ENCODE data around the gene RPS16. TPM values are rescaled to one million over a fixed set of nuclear protein-coding genes. Genes with fewer than 3 reads are reported as not detected.
"Not testable (repeated sequence)": the region's sequence is repeated elsewhere in the genome, so short reads cannot be mapped to it uniquely, and the experiment has no call there.

RPS16 gene
- total and polyA plus RNA-seq, 7 donors, result 1,186 to 3,255 (median 1,958) TPM

GRCh38 chr19:39463403-39463802, 27.7 kb upstream of the RPS16 start:
- DNase-seq, result no peak
- Histone ChIP-seq H3K4me1 (no peaks in the 10 kb centered on the region), H3K36me3 (ENCODE audit: insufficient read depth in 1 of 2, low read depth in 1 of 2) (peaks cover 22 to 97% of the 10 kb centered on the region in 2 donors), H3K4me3 (no peak overlapping the region), H3K27ac (no peak overlapping the region), H3K9me3 (no peaks in the 10 kb centered on the region), H3K27me3 (ENCODE audit: insufficient read depth in 3 of 3, low read length in 2 of 3) (no peaks in the 10 kb centered on the region)
- 71 to 96% (median 88%) methylated on average over 3 of the region's 3 CpGs for WGBS, 3 donors
- intact Hi-C loops (cut with DNase I), result no loop called here
- TF ChIP-seq CTCF (IDR thresholded peaks at IDR 0.05), result no peak
- ATAC-seq, result no peak

- ATAC-seq; H3K4me3 ChIP-seq; intact Hi-C loops (cut with DNase I); H3K9me3 ChIP-seq; H3K27me3 ChIP-seq (ENCODE audit: insufficient read depth in 3 of 3, low read length in 2 of 3); H3K27ac ChIP-seq; DNase-seq: not testable (repeated sequence)
- peaks cover 0 to 48% of the 10 kb centered on the region in 2 donors for H3K36me3 ChIP-seq (ENCODE audit: insufficient read depth in 1 of 2, low read depth in 1 of 2)
- H3K4me1 ChIP-seq, result peaks cover 24% of the 10 kb centered on the region
- WGBS, 3 donors, result 91 to 95% (median 93%) methylated on average over 8 of the region's 8 CpGs
Measured at GRCh38 chr19:39451257-39451656, 15.5 kb upstream of the RPS16 start.

GRCh38 chr19:39449116-39449797, 13.5 kb upstream of the RPS16 start:
- Histone ChIP-seq H3K36me3 (ENCODE audit: insufficient read depth in 1 of 2, low read depth in 1 of 2) (peaks cover 0 to 38% of the 10 kb centered on the region in 2 donors), H3K27me3 (ENCODE audit: insufficient read depth in 3 of 3, low read length in 2 of 3) (no peaks in the 10 kb centered on the region)
- intact Hi-C loops (cut with DNase I), result loop anchor here (10.0 kb wide), 1 partner anchor 86 kb away; the partner anchor contains the start of gene EID2B (in 2 of the 2)

GRCh38 chr19:39448271-39448670, 12.5 kb upstream of the RPS16 start:
- WGBS, 3 donors, result 67 to 82% (median 79%) methylated on average over 3 of the region's 3 CpGs
- Histone ChIP-seq H3K27me3 (ENCODE audit: insufficient read depth in 3 of 3, low read length in 2 of 3) (no peaks in the 10 kb centered on the region), H3K27ac (peak overlapping the region; percentile 3), H3K36me3 (ENCODE audit: insufficient read depth in 1 of 2, low read depth in 1 of 2) (peaks cover 0 to 29% of the 10 kb centered on the region in 2 donors), H3K9me3 (no peaks in the 10 kb centered on the region), H3K4me3 (no peak overlapping the region), H3K4me1 (peaks cover 32% of the 10 kb centered on the region)
- intact Hi-C loops (cut with DNase I), result loop anchor here (10.0 kb wide), 1 partner anchor 87 kb away; the partner anchor contains the start of gene EID2B (in 2 of the 2)
- DNase-seq, result no peak
- no peak for ATAC-seq
- no peak for TF ChIP-seq CTCF (IDR thresholded peaks at IDR 0.05)

More at GRCh38 chr19:39449116-39449797, 13.5 kb upstream of the RPS16 start:
- H3K9me3 ChIP-seq, result no peaks in the 10 kb centered on the region
- WGBS, 3 donors, result 75 to 85% (median 77%) methylated on average over 8 of the region's 8 CpGs
- ATAC-seq, result no peak
- DNase-seq, result no peak
- TF ChIP-seq CTCF (IDR thresholded peaks at IDR 0.05), result no peak
- H3K27ac ChIP-seq, result no peak overlapping the region
- H3K4me1 ChIP-seq, result peaks cover 30% of the 10 kb centered on the region
- H3K4me3 ChIP-seq, result no peak overlapping the region

GRCh38 chr19:39446365-39447084, 10.8 kb upstream of the RPS16 start:
- no peaks in the 10 kb centered on the region for H3K9me3 ChIP-seq
- peak overlapping the region; percentile 90 for H3K4me3 ChIP-seq
- peaks cover 0 to 24% of the 10 kb centered on the region in 2 donors for H3K36me3 ChIP-seq (ENCODE audit: insufficient read depth in 1 of 2, low read depth in 1 of 2)
- H3K4me1 ChIP-seq, result peaks cover 32% of the 10 kb centered on the region
- TF ChIP-seq CTCF (IDR thresholded peaks at IDR 0.05), result no peak
- DNase-seq, result peak in 1 of 2 donors; percentile 10
- no peak for ATAC-seq
- intact Hi-C loops (cut with DNase I), result loop anchor here (10.0 kb wide), 1 partner anchor 88 kb away; the partner anchor contains the start of gene EID2B (in 2 of the 2)
- H3K27me3 ChIP-seq (ENCODE audit: insufficient read depth in 3 of 3, low read length in 2 of 3), result no peaks in the 10 kb centered on the region
- 70 to 74% (median 72%) methylated on average over 16 of the region's 16 CpGs for WGBS, 3 donors
- H3K27ac ChIP-seq, result peak overlapping the region; percentile 95
